Activated CD8-positive, alpha-beta memory T cell treated with anti-CD3 and anti-CD28 coated beads for 24 hours (primary cell): ENCODE results near the gene NOTCH4.
"Not testable (repeated sequence)": the region's sequence is repeated elsewhere in the genome, so short reads cannot be mapped to it uniquely, and the experiment has no call there.

Source experiments
- DNase-seq: peaks from one replicate; pipeline ENCODE4 v3.0.0-alpha.2; 2020

NOTCH4 gene

DNA sequence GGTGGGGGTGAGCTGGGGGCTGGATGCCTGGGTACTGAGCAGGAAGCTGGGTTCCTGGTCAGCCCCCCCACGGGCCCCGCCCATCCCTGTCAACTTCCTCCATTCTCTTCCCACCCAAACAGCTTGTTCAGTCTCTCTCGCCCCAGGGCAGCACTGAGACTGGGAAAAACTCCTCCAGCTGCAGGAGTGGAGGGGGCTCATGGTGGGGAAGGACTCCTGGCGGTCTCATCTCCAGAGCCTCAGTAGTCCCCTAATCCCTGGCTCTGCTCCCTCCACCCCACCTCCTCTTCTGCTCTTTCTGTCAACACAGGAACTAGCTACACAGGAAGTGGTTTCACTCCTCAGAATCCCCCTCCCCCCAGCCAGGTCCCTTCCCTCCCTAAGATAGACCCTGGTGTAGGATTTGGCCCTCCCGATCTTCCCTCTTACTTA, 31.2 kb downstream of the NOTCH4 start, which contains the start of gene GPSM3:
Gene GPSM3 (minus strand): TSS at position 36 of the 432 bp plus-strand sequence. CDS start 130 bp downstream, outside the sequence.
- peak; percentile 75 for DNase-seq

DNA sequence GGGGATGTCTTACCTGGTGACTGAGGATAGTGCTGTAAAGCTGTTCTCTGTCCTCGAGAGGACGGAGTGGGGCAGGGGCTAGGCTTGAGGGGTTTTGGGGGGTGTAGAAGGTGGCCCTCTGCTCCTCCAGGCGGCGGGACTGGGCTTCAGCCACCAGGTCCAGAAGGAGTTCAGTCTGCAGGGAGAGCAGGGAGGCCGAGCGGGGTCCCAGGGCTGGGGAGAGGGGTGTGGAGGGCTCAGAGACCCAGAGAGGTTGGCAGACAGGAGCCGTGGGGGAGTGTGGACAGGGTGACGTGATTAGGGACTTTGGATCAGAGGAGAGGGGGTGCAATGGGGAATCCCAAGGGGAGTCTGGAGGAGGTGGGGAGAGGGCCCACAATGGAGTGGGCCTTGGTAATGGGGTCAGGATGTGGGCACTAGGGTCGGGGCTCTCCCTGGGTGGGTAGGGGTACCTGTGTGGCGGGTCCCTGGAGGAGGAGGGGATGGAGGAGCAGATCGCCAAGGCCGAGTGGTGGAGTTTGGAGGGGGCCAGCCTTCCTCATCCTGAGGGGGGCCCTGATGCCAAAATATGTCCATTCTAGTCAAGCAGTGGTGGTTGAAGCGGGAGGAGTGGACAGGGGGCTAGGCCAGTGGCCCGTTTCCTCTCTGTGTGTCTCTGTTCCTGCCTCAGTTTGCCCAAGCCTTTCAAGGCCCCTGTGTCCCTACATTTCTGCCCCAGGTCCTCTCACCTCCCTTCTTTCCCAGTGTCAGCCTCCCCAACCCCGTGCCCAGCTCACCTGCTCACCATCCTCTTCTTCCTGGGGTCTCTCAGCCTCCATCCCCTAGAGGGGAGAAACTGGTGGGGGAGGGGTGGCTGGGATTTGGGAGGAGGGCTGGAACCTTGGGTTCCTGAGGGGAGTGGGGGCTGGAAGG, 31.9 kb downstream of the NOTCH4 start:
- DNase-seq: peak; percentile 59

DNA sequence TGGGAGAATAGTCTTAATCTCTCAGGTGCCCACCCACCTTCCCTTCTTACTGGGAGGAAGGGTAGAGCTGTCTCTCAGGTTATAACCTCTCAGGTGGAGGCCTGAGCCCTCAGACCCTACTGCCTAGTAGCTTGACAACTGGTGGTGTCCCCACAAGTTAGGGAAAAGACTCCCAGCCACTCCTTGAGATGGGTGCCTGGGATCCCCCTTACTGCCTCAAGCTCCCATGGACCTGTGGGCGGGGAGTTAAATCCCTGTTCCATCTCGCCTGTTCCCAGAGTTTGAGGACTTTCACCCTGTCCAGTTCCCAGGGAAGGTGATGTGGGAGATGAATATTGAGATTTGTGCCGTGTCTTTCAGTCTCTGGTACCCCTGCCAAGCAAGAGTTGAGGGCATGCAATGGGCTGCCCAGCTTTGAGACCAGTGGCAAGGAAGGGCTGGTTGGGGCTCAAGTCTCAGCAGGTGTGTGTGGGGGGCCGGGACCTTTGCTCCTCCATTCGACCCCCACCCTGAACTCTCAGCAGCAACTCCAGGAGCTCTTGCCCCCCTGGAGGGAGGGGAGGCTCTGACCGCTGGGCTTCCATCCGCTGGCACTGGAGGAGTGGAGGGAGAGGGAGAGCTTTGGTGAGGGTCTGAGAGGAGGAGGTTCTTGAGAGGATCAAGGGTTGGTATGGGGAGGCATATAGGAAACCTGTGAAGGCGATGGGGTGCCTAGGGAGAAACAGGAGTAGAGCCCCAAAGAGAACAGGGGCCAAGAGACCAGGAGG, 32.8 kb downstream of the NOTCH4 start:
- no peak for DNase-seq

DNA sequence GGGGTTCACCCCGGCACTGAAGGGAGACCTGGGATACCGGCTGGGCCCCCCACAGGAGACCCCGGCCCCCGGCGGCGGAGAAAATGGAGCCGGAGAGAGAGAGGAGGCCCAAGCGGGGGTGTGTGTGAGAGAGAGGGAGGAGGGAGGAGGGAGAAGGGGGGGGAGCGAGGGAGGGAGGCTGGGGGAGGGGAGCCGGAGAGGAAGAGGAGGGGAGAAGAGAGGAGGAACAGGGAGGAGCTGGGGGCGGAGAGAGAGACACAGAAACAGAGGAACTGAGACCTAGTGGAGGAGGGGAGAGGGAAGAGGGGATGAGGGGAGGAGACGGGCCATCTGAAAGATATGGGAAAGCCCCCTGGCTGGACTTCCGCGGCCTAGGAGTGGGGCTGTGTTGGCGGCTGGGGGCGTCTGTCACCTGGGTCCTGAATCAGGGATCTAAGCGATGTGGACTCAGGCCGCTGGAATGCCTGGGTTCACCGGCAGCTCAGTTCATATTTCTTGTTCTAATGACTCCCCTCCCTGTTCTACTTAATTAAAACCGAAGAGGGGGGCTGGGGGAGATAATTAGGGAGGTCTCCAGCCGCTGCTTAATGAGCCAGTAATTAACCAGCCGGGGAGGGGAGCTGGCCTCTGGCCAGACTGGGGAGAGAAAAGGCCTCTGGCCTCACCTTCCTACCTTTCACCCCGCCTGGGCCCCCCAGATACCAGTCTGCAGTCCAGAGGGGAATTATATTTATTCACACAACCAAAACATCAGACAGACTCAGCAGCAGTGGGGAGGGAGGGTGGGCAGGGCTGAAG, 33.6 kb downstream of the NOTCH4 start, which contains the start of gene PBX2:
Gene PBX2 (minus strand): TSS at position 149 of the 798 bp plus-strand sequence. CDS start 287 bp downstream, outside the sequence.
- peak; percentile 87 for DNase-seq

DNA sequence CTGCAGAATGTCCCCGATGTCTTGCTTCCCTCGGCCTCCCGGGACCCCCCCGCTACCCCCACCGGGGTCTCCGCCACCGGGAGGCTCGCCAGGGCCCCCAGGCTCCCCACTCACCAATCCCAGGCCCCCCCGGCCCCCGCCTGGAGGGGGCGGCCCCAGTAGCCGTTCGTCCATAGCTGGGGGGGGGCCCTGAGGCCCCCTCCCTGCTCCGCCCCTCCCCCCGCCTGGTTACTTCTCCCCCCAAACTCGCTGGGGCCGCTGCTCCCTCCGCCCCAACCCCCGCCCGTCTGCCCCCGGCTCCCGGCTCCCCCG, 34.2 kb downstream of the NOTCH4 start:
- DNase-seq: no peak

DNA sequence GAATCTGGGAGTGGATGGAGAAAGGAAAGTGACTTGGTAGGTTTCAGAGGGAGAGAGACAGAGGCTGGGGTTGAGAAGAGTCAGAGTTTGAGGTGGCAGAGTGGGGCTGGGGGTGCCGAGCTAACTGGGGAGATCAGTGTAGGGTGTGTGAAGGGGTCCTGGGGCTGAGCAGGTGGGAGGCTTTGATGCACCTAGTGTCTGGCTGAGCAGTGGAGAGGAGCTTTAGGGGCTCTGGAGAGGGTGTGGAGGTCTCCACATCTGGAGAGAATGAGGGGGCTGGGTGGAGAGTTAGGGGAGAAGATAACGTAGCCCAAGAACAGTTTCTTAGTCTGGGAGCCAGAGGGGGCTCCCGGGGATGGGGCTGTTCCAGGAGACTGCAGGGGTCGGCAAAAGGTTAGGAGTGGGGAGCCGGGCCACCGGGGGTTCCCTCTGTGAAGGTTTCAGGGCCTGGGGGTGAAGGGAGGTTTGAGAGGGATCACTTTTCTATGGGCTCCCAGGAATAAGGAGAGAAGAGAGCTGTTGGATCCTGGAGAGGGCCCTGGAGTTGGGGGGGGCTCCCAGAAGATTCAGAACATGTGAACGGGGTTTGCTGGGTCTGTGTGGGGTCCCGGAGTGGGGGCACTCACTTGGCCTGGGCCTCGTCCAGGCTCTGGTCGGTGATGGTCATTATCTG, 34.7 kb downstream of the NOTCH4 start:
- DNase-seq: no peak

DNA sequence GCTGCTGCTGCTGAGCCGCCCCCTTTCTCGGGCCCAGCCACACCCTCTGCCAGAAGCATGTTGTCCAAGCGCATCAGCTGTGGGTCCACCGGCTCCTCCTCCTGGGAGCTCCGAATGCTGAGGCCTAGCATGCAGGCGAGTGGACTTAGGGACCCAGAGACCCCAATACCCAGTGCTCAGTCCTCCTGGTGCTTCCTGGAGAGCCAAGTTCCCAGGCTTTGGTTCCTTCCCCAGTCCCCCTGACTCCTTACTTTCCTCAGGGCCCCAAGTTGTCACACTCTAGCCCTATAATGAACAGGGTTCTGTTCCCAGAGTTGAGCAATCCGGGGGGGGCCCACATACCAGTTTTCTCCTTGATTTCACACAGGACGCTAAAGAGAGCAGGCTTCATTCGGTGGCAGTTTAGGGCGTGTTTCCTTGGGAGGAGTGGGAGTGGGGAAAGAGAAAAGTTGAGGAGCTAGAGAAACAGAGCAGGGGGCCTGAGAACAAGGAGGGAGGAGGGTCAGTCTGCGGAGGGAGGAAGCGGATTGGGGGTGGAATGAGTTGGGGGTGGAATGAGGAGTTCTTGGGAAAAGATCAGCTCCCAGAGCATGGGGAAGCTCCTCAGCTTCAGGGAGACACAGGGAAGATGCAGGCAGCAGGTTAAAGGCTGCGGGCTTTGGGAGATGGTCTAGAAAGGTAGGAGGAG, 35.3 kb downstream of the NOTCH4 start:
- DNase-seq: no peak

DNA sequence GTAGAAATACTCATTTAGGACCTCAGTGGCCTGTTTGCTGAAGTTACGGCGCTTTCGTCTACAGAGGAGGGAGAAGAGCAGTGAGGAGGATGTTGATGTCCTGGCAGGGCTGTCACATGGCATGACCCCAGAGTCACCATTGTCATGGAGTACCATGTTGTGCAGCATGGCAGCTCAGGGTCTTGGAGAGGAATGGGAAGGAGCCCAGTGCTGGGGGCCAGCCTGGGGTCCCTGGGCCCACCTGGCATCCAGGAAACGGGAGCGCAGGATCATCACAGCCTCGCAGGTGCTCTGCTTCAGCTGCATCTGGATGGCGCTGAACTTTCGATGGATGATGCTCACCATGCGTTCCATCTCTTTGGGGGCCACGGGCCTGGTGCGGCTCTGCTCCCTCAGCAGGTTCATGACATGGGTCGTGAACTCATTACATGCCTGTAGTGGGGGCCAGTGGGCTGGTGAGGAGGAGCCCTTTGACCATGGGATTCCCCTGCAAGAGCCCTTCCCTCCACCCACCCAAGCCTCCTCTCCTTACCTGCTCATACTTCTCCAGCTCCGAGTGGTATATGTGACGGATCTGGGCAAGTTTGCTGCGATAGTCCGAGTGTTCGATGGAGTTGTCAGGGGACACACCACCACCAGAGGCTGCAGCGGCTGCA, 36.0 kb downstream of the NOTCH4 start:
- not testable (repeated sequence) for DNase-seq

DNA sequence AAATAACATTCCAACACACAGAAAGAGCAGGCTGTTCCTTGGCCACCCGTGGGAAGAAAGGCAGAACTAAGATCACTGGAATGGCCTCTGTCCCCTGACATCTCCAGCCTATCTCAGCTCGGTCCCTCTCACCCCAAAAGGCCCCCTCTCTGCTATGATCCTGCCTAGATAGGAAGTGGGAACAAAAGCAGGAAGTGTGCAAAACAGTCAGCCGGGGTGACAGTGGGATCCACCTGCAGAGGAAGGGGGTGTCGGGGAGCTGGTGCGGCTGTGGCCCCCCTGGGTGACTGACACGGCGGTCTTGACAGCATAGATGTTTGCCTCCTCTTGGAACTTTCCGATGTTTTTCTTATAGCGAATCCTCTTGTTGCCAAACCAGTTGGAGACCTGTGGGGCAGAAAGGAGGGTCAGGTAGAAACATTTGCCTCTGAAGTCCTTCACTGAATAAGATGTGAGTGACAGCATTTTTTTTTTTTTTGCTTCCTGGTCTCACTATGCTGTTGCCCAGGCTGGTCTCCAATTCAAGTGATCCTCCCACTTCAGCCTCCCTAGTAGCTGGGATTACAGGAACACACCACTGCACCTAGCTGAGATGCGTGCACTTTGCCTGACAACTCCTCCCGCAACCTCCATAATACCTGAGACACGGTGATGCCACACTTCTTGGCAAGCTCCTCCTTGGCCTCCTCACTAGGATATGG, 36.7 kb downstream of the NOTCH4 start:
- no peak for DNase-seq

DNA sequence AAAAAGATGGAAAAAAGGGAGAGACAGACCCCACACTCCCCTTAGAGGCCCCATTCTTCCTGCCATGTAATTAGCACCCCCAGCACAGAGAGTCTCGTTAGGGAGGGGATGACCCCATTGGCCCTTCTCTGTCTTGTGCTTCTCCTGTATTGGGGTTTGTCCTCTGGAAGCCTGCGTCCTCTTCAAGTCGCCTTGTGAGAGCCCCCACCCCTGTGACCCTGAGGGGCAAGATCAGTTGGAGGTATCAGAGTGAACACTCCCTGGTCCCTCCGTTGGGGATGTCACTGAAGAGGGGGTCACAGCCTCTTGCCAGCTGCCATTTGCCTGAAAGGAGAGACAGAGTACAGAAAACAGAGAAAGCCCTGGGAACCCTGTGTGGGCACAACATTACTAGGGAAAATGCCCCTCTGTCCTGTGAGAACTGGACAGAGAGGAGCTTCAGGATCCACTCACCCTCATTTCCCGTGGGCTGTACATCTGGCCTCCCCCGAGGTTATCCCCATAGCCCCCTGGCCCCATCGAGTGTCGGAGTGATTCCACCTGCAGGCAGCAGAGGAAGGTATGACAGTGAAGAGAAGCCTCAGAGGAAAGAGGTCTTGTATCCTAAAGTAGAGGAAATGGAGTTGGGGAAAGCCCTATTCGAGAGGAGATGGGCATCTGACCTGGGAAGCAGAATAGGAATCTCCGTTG, 37.6 kb downstream of the NOTCH4 start:
- DNase-seq: not testable (repeated sequence)

DNA sequence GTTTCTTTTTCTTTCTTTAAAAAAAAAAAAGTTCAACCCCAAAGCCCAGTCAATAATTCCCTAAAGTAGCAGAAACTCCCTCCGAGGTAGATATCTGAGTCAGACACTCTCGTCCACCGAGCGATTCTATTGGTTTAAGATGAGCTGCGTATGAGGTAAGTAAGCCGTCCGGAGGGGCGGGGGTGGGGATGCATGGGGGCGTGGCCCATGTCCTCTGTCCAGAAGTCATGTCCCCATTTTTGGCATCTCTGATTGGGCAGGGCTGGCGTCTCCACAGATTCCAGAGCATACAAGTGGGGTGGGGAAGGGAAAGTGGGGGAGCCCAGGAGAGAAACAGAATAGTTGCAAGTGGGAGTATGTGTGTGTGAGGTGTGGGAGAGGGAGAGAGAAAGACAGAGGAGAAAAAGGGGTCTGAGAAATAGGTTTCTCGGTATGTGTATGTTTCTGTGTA, 38.2 kb downstream of the NOTCH4 start:
- peak; percentile 71 for DNase-seq

DNA sequence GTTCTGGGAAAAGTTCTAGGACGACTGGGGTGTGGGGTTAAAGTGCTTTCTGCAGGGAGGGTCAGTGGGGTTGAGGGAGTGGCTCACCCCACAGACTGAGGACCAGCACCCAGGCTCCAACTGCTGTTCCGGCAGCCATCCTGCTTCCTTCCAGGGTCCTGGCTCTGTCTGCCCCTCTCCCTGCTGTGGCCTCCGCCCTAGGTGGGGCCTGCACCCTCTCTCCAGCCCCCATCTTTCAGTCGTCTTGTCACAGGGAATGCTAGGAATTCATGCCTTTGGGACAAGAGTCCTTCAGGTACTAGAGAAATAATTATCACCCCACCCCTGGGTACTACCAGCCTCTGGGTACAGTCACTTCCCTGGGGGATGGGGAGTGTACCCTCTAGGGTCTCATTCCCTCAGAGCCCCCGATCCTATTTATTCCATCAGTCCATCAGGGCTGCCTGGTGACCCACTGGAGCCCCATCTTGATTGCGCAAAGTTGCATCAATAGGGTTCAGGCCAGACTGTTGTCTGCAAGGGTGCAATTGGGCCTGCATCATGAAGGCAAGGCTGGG, 39.7 kb downstream of the NOTCH4 start, which contains the start of gene AGER:
Gene AGER (minus strand): TSS at position 170 of the 557 bp plus-strand sequence. CDS start 31 bp downstream, at position 139.
- peak; percentile 56 for DNase-seq

DNA sequence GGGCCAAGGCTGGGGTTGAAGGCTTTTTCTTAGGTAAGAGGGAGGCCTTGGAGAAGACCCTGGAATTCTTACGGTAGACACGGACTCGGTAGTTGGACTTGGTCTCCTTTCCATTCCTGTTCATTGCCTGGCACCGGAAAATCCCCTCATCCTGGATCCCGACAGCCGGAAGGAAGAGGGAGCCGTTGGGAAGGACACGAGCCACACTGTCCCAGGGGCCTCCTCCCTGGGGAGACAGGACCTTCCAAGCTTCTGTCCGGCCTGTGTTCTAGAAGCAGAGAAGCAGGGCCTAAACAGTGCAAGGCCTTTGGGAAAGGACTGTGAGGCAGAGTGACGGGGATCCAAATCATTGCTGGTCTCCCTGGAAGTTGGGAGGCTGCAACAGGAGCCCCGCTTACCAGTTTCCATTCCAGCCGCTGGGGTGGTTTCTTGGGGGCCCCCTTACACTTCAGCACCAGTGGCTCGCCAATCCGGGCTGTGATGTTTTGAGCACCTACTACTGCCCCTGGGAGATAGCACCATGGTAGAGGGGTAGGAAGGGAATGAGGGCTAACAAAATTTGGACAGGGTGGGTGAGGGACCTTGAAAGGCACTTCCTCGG, 40.3 kb downstream of the NOTCH4 start:
- DNase-seq: no peak

DNA sequence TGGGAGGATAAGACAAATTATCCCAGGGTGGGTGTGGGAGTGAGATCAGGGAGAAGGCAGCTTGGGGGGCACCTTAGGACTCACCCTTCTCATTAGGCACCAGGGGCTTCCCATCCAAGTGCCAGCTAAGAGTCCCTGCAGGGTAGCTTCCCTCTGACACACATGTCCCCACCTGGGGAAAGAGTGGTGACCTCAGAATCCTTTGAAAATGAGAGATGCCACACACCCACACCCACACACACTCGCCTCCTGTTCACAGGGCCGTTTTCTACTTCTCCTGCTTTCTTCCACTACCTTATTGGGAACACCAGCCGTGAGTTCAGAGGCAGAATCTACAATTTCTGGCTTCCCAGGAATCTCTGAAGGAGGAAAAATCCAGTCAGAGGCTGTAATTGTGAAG, 40.8 kb downstream of the NOTCH4 start:
- peak; percentile 55 for DNase-seq

DNA sequence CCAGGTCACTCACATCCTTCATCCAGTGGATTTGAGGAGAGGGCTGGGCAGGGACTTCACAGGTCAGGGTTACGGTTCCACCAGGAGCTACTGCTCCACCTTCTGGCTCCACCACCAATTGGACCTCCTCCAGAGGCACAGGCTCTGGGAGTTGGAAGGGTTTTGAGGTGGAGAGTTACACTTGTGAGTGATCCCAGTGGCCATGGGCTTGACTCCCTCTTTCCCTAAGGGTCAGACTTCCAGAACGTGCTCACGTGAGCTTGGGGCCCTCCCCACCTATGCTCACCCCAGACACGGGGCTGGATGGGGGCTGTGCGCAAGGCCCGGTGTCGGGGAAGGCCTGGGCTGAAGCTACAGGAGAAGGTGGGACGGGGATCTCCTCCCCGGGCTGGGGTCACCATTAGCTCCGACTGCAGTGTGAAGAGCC, 41.3 kb downstream of the NOTCH4 start:
- no peak for DNase-seq

DNA sequence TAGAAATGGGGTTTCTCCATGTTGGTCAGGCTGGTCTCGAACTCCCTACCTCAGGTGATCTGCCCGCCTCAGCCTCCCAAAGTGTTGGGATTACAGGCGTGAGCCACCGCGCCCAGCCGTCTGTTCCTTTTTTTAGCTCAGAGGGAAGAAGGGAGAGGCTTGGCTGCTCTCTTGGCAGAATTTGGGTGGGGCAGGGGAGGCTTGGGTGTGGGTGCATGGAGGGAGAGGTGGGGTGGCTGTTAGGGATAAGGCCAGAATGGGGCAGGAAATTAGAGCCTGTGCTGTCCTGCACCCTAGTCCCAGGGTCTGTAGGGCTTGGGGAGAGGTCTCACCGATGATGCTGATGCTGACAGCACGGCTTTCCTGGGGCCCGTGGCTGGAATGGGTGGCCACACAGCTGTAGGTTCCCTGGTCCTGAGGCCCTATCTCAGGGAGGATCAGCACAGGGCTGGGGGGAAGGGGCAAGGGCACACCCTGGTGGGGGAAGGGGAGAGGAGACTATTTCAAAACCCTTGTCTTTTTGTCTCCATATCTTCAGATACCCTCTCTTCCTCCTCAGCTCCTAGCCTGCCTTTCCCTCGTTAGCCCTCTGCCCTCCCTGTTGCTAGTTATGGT, 41.8 kb downstream of the NOTCH4 start:
- DNase-seq: no peak

DNA sequence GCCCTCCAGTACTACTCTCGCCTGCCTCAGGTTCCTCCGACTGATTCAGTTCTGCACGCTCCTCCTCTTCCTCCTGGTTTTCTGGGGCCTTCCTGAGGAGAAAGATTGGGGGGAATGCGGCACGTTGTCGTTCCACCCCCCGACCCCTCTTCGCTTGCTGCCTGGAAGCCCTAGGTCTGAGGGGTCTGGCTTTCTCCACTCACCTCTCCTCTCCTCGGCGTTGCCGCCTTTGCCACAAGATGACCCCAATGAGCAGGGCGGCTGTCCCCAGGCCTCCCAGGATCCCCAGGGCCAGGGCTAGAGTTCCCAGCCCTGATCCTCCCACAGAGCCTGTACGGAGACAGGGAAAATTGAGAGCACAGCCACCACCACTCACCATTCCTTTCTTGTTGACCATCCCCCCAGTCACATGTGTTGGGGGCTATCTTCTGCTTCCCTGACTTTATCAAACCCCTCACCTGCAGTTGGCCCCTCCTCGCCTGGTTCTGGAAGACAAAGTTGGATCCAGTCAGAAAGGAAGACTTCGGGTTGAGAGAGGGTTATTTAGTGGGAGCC, 42.6 kb downstream of the NOTCH4 start:
- DNase-seq: no peak
